Ishikawa (cell line): ENCODE measurements around the gene HDLBP.

Experiments
- CEBPB ChIP-seq: IDR thresholded peaks from 2 replicates; pipeline ENCODE4 v1.6.1; 2012
- CREB1 ChIP-seq: IDR thresholded peaks from 2 replicates; pipeline ENCODE4 v1.6.1; 2012; ENCODE audit warnings: low read depth
- EGR1 ChIP-seq: IDR thresholded peaks from 2 replicates; pipeline ENCODE4 v1.6.1; 2012
- EP300 ChIP-seq: IDR thresholded peaks from 2 replicates; pipeline ENCODE4 v1.6.1; 2012; ENCODE audit warnings: borderline replicate concordance
- FOXM1 ChIP-seq: IDR thresholded peaks from 2 replicates; pipeline ENCODE4 v1.6.1; 2012; ENCODE audit warnings: low read depth, borderline replicate concordance
- NFIC ChIP-seq: IDR thresholded peaks from 2 replicates; pipeline ENCODE4 v1.6.1; 2012
- RAD21 ChIP-seq: IDR thresholded peaks from 2 replicates; pipeline ENCODE4 v1.6.1; 2012; ENCODE audit warnings: low read depth
- TAF1 ChIP-seq: IDR thresholded peaks from 2 replicates; pipeline ENCODE4 v1.6.1; 2012; ENCODE audit warnings: low read depth, mild to moderate bottlenecking
- TCF12 ChIP-seq: IDR thresholded peaks from 2 replicates; pipeline ENCODE4 v1.6.1; 2012; ENCODE audit warnings: low read depth
- TEAD4 ChIP-seq: IDR thresholded peaks from 2 replicates; pipeline ENCODE4 v1.6.1; 2012
- YY1 ChIP-seq: IDR thresholded peaks from 2 replicates; pipeline ENCODE4 v1.6.1; 2012; ENCODE audit warnings: low read depth
- ZBTB7A ChIP-seq: IDR thresholded peaks from 2 replicates; pipeline ENCODE4 v1.6.1; 2012; ENCODE audit warnings: low read depth
- TF ChIP-seq, protein P1 (sequence below): IDR thresholded peaks from 2 replicates; pipeline ENCODE4 v1.6.1; 2012; ENCODE audit warnings: low read depth, mild to moderate bottlenecking
- TF ChIP-seq, protein P2 (sequence below): IDR thresholded peaks from 2 replicates; pipeline ENCODE4 v1.6.1; 2012
- TF ChIP-seq, protein P3 (sequence below): IDR thresholded peaks from 2 replicates; pipeline ENCODE4 v1.6.1; 2012

The HDLBP gene

DNA sequence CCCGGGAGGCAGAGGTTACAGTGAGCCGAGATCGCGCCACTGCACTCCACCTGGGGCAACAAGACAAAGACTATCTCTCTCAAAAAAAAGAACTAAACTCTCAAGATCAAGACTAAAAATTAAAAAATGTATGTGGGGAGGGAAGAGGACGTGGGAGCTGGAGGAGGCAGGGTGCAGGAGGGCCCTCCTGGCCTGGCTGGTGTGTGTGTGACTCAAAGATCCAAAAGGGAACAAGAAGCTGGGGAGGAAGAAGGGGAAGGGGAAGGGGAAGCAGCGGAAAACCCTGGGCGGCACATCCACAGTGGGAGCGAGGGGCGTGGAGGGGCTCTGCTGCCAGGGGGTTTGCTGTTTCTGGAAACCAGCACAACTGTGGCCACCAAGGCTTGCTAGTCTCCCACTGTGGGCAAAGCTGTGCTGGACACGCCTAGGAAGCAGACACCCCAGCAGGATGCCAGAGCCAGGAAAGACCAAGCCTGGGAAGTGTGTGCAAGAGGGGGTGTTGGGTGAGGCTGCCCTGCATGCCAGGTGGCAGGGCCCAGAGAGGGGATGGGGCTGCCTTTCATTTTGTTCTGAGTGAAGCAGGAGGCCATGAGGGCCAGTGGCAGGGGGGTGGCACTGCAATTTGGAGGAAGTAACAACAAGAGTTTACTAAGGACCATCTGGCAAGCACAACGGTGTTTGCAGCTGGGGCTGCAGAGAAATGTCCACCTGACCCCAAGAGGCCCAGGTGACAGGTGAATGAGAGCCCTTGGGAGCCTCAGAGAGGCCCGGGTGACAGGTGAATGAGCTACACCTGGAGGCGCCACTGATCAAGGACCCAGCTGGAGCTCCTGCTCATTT lies 82.5 kb downstream of the HDLBP start:
- TF ChIP-seq EGR1 = no peak
- TF ChIP-seq CREB1 = no peak
- TF ChIP-seq CEBPB = no peak
- no peak for TF ChIP-seq YY1
- TF ChIP-seq, protein P1, sequence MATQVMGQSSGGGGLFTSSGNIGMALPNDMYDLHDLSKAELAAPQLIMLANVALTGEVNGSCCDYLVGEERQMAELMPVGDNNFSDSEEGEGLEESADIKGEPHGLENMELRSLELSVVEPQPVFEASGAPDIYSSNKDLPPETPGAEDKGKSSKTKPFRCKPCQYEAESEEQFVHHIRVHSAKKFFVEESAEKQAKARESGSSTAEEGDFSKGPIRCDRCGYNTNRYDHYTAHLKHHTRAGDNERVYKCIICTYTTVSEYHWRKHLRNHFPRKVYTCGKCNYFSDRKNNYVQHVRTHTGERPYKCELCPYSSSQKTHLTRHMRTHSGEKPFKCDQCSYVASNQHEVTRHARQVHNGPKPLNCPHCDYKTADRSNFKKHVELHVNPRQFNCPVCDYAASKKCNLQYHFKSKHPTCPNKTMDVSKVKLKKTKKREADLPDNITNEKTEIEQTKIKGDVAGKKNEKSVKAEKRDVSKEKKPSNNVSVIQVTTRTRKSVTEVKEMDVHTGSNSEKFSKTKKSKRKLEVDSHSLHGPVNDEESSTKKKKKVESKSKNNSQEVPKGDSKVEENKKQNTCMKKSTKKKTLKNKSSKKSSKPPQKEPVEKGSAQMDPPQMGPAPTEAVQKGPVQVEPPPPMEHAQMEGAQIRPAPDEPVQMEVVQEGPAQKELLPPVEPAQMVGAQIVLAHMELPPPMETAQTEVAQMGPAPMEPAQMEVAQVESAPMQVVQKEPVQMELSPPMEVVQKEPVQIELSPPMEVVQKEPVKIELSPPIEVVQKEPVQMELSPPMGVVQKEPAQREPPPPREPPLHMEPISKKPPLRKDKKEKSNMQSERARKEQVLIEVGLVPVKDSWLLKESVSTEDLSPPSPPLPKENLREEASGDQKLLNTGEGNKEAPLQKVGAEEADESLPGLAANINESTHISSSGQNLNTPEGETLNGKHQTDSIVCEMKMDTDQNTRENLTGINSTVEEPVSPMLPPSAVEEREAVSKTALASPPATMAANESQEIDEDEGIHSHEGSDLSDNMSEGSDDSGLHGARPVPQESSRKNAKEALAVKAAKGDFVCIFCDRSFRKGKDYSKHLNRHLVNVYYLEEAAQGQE = no peak
- no peak for TF ChIP-seq EP300
- TF ChIP-seq, protein P2, sequence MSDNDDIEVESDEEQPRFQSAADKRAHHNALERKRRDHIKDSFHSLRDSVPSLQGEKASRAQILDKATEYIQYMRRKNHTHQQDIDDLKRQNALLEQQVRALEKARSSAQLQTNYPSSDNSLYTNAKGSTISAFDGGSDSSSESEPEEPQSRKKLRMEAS = no peak
- no peak for TF ChIP-seq ZBTB7A
- no peak for TF ChIP-seq TAF1
- no peak for TF ChIP-seq FOXM1
- no peak for TF ChIP-seq RAD21
- TF ChIP-seq, protein P3, sequence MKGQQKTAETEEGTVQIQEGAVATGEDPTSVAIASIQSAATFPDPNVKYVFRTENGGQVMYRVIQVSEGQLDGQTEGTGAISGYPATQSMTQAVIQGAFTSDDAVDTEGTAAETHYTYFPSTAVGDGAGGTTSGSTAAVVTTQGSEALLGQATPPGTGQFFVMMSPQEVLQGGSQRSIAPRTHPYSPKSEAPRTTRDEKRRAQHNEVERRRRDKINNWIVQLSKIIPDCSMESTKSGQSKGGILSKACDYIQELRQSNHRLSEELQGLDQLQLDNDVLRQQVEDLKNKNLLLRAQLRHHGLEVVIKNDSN = no peak
- no peak for TF ChIP-seq NFIC
- no peak for TF ChIP-seq TEAD4
- TF ChIP-seq TCF12 = no peak

DNA sequence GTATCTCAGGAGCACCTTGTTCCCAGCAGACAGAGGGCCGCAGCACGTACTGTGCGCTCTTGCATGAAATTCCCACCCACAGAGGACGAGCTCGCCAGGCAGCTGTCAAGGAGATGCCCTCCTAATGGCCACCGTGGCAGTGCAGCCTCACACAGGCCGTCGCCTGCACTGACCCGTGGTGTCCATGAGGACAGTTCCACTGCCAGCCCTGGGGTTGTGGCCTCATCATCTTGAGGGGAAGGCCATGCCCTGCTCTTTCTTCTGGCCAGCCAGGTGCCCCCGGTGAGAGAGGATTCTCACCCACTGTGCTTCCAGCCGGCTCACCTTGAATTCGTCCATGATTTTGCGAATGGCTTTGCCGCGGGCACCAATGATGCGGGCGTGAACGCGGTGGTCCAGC lies 85.0 kb downstream of the HDLBP start:
- TF ChIP-seq, protein P2 = no peak
- TF ChIP-seq TCF12 (no peak), FOXM1 (no peak), EP300 (no peak), RAD21 (no peak), ZBTB7A (no peak), TEAD4 (no peak), TAF1 (no peak), EGR1 (no peak)
- TF ChIP-seq, protein P3 = no peak
- TF ChIP-seq, protein P1 = no peak

DNA sequence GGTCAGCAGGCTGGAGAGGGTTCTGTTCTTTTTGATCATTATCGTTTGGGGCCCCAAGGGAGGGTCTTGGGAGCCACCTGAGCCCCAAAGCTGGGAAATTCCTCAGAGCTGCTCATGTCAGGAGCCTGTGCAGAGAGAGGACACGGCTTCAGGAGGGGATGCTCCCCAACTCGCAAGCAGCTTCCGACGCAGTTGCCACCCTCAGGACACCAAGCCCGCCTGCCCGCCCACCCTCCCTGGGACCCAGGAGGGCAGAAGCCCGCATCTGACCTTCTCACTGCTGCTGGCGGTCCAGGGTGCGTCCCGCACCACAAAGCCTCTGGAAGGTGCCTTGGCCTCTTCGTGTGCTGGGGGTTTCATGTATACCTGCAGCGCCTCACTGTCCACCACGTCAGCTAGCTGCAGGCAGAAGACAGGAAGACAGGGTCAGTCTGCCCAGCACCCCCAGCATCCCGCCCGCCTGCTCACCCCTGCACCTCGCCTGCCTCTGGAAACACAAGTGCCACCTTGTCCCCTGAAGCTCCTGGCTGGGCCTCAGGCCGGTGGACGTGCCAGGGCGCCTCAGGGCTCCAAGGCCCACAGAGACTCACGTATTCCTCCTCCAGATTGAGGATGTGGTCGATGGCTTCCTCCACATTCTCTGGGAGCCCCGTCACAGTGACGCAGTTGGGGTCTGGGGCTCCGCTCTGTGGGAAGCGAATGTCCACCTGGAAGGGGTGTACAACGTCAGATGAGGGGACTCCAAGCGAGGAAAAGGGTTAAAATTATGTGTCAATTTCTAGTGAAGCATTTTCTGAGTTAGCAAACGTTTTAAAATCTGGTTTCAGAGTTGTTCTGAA lies 85.7 kb downstream of the HDLBP start:
- TF ChIP-seq, protein P1 = no peak
- no peak for TF ChIP-seq CEBPB

DNA sequence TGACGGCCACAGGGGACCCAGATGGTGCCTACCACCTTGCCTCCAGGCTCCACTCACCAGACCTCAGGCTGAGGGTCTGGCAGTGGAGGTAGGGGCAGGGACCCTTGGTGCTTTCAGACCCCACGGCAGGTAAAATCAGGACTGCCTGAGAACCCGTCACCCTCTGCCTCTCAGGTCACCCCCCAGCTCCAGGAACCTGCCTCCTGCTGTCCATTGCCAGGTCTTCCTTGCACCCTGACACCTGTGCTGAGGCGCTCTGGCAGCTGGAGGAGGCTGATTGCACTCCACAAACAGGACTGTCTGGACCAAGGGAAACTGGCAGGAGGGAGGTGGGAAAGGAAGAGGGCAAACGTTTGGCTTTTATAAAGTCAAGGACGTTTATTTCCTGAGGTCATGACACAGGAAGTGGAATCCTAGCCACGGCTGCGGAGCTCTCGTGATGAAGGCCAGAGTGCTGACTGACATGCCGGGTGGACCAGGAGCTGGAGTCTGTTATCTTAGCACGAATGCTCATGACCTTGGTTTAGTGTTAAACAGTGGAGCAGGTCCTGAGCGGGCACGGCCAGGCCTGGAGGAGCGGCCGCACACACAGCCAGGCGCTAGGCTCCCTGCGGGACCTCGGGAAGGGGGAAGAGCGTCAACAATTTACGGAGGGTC lies 86.5 kb downstream of the HDLBP start:
- TF ChIP-seq CREB1 = no peak
- no peak for TF ChIP-seq RAD21
- no peak for TF ChIP-seq CEBPB
- TF ChIP-seq, protein P2 = no peak
- TF ChIP-seq, protein P1 = no peak
- TF ChIP-seq, protein P3 = no peak
